Stomach (tissue), 4 donors: ENCODE data around the gene GSC.

ENCODE experiments used
- CTCF ChIP-seq, 7 experiments: fragments of 450-650 bp in 4 of 7; fragments of 200-600 bp in 3 of 7; sonication (generic) in 3 of 7; IDR thresholded peaks; one replicate each; pipeline ENCODE4 v1.5.1; 2016 to 2019; ENCODE audit warnings: antibody characterized with exemption in 7 of 7, control low read depth in 2 of 7, mild to moderate bottlenecking in 1 of 7
- EP300 ChIP-seq: sonication (generic); formaldehyde crosslinking; IDR thresholded peaks from one replicate; pipeline ENCODE4 v1.6.1; 2017; ENCODE audit warnings: antibody characterized with exemption
- POLR2AphosphoS5 ChIP-seq, 3 donors: sonication (generic); formaldehyde crosslinking; IDR thresholded peaks; one replicate each; pipeline ENCODE4 v1.6.1; 2016; ENCODE audit warnings: antibody characterized with exemption in 3 of 3

DNA sequence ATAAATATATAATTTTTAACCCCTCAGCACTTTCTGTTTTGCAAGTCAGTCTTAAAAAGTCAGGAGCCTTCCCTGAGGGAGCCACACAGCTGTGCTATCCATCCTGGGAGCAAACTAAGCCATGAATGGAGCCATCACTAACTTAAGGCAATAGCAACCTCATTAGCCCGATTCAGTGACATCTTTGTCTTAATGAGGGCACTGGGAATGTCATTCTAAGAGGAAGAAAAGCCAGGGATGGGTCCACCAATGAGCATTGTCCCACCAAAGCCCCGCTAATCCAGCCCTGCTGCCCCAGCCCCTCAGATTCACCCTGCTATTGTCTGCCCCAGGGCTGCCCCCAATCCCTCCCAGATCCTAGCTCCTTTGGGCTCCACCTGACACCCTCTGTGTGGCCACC, 19.5 kb downstream of the GSC start:
- TF ChIP-seq CTCF (IDR thresholded peaks at IDR 0.05): no peak
- TF ChIP-seq POLR2AphosphoS5 (IDR thresholded peaks at IDR 0.05): no peak
- TF ChIP-seq EP300: no peak
